Stimulated activated CD4-positive, alpha-beta T cell treated with anti-CD3 and anti-CD28 coated beads, Interleukin-12 subunit alpha, Interleukin-12 subunit beta, amount 100 ng/mL, for 48 hours (primary cell): ENCODE data around the gene ERBB4.
"Not testable (repeated sequence)": the region's sequence is repeated elsewhere in the genome, so short reads cannot be mapped to it uniquely, and the experiment has no call there.

Experiments
- DNase-seq, 3 donors: peaks; one replicate each; pipeline ENCODE4 v3.0.0-alpha.2; 2020; ENCODE audit warnings: low read depth in 2 of 3, low spot score in 1 of 3

ERBB4 gene

GRCh38 chr2:211748339-211748738 lies 790.3 kb downstream of the ERBB4 start:
- no peak for DNase-seq

GRCh38 chr2:211745295-211746097 lies 793.1 kb downstream of the ERBB4 start:
- DNase-seq, result peak in 2 of 3 donors; percentile 3 to 14

- DNase-seq, result no peak
Measured at GRCh38 chr2:211744379-211744778, 794.2 kb downstream of the ERBB4 start.

- no peak for DNase-seq
Measured at GRCh38 chr2:211741966-211742365, 796.6 kb downstream of the ERBB4 start.

DNA sequence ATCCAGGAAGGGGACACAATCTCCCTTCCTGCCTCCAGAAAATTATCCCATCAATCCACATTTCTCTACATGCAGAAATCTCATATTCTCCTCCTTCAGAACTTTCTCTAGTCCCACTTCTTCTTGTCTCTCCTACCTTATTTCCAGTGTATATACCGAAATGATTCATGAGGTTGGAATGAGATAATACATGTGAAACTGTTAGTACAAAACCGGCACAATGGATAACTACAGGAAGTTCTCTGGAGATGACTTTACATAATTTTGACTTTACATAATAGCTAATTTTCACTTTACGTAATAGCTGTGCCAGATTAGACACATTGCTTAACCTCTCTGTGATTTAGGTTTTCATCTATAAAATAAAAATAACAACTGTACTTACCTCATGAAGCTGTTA lies 801.3 kb downstream of the ERBB4 start:
- DNase-seq, result no peak

- no peak for DNase-seq
Measured at GRCh38 chr2:211730215-211730614, 808.4 kb downstream of the ERBB4 start.

- DNase-seq, result no peak
Measured at GRCh38 chr2:211729433-211729832, 809.2 kb downstream of the ERBB4 start.

DNA sequence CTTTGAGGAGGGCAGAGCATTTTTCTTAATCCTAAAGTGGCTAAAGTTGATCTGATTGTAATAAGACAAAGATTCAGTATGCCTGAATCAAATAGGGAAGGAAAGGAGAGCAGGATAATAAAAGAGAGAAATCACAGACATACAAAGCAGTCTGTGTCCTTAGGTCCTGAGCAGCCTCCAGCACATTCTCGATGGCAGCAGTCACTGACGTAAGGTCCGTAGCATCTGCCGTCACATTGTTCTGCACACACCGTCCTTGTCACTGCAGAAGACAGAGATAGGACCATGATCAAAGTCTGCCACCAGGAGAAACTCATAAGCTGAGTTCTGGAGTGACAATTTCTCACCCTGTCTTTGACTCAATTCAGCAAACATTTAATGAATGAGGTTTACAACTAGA lies 813.7 kb downstream of the ERBB4 start:
- DNase-seq, result no peak

DNA sequence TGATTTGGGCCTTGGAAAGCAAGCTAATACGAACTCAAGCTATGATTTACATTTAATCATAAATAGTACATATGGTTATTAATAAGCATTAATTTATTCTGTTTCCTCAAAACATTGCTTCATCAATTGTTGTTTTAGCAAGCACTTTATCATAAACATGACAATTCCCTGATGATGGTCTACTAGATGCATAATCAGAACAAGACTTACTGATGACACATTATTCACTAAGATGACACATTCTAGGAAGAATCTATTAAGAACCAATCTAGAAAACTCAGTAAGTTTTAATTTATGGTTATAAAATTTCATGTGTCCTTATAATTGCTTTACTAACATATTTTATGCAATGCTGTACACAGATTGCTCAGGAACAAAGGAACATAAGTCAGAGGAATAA lies 815.2 kb downstream of the ERBB4 start:
- no peak for DNase-seq

DNA sequence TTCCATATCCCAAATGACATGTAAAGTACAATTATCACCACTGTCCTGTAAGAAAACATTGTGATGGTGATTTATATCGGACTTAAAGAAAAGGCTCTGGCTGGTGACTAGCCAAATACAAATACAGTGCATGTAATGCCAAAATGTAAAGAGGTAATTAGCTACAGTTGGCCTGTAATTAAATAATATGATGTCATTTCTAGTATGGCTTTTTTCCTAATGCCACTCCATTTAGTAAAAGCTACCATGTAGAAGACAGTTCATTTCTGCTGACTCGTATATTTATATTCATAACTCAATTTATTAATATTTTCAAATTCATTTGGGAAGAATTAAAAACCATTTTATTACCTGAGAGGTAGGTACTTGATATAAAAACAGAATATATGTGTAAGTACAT lies 815.7 kb downstream of the ERBB4 start:
- DNase-seq, result no peak

GRCh38 chr2:211721874-211722273 lies 816.7 kb downstream of the ERBB4 start:
- DNase-seq, result not testable (repeated sequence)

DNA sequence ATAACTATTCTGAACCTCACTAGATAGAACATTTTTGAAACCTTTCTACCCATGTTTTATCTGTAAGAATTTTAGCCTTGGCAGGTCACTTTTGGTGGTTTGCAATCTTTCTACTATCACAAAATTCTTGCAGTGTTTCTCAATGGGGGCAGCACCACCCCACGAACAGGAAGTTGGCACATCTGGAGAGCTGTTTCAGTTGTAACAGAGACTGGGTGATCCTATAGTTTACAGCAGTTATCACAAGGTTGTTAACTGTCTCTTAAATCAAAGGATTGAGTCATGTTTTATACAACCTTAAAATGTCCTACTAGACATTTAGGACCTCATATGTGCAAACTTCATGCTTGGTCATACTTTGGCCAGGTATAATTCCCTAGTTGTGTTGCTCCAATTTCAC lies 829.2 kb downstream of the ERBB4 start:
- no peak for DNase-seq

- DNase-seq, result no peak
Measured at GRCh38 chr2:211692689-211693088, 845.9 kb downstream of the ERBB4 start.

- DNase-seq, result no peak
Measured at GRCh38 chr2:211690736-211691135, 847.9 kb downstream of the ERBB4 start.

GRCh38 chr2:211688196-211688595 lies 850.4 kb downstream of the ERBB4 start:
- no peak for DNase-seq

GRCh38 chr2:211674715-211675114 lies 863.9 kb downstream of the ERBB4 start:
- DNase-seq, result no peak

DNA sequence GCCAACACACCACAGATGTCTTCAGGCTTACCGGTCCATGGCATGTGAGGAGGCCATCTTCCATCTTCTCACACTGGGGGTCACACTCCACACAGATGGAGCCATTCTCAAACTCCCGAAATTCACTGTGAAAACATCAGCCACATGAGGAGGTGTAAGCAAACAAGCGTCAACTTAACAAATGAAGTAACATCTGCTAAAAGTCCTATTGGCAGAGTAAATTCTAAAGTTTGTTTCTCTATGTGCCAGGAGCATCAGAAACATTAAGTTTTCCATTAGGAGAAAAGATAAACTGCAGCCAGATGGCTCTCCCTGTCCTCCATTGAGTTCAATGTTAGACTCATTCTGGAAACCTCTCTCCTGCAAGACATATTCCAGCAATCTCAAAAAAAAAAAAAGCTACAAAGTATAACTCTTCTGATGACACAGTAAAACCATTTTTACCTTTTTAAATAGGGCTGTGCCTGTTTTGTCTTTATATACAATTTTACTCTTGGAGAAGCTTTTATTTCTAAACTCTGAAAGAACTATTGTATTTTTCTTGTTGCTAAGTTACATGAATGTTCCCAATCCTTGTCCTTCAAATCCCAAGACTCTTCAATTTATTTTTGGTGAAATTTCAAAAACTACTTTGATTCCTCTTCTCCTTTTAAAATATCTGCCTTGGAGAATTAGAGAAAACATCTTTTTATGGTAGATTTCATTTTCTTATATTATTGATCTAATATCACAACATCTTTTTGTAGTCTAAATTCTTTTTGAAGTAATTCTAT lies 865.3 kb downstream of the ERBB4 start:
- DNase-seq, result no peak

- no peak for DNase-seq
Measured at GRCh38 chr2:211671977-211672376, 866.6 kb downstream of the ERBB4 start.

DNA sequence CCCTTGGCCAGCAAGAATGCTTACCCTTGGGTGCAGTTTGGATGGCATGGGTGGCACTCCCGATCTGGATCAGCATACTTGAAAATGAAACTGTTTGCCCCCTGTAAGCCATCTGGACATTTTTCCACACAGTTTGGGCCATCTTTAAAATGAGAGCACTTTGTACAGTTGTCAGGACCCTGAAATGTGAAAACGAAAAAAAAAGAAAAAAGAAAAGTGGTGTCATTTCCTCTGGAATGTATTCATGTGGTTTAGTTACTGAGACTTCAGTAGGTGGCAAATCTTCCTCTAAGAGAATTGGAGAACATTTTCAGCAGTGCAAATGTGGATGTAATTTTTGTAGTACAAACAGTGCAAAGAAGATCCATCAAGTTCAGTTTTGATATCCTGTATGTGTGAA lies 873.3 kb downstream of the ERBB4 start:
- no peak for DNase-seq

- DNase-seq, result no peak
Measured at GRCh38 chr2:211664321-211664720, 874.3 kb downstream of the ERBB4 start.

GRCh38 chr2:211654211-211654780 lies 884.3 kb downstream of the ERBB4 start:
- no peak for DNase-seq

- no peak for DNase-seq
Measured at GRCh38 chr2:211652327-211652726, 886.3 kb downstream of the ERBB4 start.
